Measurements from ENCODE around the gene CFAP157.

CFAP157 gene

DNA sequence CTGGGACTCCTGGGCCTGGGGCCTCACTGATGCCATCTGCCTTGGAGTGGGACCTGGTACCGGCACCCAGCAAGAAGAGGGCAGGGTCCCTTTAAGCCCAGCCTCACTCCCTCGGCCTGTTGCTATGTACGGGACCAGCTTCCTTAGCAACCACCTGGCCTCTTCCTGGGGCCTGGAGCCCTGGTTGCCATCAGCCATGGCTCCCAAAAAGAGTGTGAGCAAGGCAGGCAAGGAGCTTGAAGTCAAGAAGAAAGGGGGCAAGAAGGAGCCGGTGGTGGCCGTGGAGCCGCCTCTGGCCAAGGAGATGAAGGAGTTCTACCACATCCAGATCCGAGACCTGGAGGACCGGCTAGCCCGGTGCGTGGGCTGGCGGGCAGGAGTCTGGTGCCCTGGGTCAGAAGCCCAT is at the start of gene CFAP157:
CFAP157 (plus strand) TSS at position 153 of the 406 bp plus-strand sequence; CDS start at position 197, 44 bp downstream.
- no peak for DNase-seq

DNA sequence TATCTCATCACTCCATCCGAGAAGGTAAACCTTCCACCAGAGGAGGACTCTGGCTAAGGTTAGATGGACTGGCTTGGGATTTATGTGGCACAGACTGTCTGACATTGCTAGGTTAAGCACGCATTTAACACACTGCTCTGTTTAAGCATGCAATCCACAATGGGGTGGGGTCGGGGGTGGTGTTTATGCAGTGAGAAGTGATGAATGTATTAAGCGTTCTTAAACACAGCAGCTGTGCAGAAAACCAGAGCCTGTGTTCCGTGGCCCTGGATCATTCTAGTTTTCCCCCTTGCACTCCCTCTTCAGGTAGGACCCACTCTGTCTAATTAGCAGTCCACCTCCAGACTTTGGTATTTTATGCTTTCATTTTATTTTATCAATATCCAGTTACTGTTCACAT is 48.4 kb upstream of the CFAP157 start:
- no peak for DNase-seq

DNA sequence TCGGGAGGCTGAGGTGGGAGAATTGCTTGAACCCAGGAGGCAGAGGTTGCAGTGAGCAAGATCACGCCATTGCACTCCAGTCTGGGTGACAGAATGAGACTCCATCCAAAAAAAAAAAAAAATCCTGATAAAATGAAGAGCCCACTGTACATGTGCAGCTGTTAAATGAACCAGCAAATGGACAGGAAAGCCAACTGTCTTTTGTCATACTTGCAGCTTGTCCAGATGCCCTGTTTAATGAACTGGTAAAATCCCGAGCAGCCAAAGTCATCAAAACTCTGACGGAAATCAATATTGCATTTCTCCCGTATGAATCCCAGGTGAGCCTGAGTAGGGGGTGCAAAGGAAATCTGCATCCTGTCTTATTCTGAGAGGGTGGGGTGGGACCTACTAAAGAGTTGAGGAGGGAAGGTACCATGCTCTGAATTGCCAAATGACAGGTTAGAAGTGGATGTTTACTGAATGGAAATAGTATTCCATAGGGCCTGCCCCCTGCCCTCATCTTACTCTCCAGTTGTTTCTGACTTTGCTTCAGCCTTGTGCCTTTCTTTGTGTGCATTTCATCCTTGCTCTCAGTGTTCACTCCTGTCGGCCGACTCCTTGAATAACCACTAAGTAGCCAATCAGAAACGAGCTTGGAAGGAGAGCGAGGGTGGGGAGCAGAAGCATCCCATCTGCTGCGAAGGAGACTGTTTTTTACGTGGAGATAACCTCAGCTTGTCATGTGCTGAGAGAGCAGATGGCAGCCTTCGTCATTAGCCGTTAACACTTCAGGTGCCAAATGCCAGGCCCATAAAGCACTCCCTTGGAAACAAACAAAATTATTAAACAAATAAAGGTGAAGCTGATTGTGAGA is 45.7 kb upstream of the CFAP157 start:
- DNase-seq: no peak

DNA sequence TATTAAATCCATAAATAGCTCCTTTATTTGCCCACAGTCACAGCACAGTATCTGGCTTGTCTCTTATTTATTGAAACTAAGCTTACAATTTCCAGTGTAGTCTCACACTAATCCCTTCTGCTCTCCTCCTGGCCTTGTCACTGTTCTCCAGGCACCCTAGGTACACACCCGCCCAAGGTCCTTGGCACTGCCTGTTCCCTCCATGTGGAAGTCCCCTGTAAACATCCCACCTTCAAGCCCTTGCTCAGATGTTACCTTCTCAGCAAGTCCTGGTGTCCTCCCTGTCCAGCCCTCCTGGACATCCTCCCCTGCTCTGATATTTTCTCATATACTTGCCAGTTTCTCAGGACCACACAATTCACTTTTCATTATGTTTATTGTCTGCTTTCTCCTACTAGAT is 44.2 kb upstream of the CFAP157 start:
- no peak for DNase-seq

DNA sequence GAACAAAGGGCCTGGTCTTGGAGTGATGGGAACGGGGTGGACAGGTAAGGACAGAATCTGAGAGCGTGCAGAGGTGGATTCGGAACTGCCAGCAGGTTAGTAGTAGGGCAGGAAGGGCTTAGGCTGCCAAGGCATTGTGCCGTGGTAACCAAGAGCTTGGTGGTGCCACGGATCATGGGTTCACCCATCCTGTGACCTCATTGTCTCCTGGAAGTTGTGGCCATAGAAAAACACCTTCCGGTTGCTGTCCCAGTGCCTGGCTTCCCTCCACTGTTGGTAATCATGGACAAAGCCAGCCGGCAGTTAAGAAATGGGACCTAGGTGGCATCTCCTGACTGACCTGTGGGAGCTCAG is 42.5 kb upstream of the CFAP157 start:
- DNase-seq: no peak

DNA sequence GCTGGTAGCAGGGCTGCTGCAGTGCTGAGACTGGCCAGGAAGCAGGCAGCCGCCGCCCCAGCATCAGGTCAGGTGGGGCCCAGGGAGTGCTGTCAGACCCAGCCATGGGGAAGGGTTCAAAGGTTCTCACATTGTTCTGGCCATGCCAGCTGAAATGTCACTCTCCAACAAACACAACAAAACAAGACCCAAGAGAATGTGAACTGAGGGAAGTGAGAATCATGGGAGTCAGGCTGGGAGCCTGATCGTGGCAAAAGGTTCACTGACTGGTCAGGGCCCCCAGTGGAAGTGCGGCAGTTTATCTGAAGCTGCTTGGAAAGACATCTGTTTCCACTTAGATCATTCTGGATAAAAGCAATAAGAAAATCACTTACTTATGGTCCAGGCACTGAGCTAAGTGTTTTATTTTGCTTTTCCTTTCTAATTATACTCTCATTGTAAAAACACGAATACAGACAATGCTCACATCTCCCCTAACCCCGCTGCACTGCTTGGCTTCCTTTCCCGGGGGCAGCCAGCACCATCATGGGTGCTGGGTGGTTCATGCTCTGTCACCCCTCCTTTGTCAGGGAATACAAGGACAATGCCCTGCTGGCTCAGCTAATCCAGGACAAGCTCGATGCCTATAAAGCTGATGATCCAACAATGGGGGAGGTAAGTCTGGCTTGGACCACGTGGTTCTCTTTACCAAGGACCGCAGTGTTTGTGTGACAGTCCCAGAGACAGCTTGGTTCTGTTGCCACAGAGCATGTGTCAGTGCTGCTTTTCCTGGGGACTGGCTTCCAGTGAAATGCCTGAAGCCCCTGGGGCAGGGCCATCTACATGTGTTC is 41.9 kb upstream of the CFAP157 start:
- no peak for DNase-seq

DNA sequence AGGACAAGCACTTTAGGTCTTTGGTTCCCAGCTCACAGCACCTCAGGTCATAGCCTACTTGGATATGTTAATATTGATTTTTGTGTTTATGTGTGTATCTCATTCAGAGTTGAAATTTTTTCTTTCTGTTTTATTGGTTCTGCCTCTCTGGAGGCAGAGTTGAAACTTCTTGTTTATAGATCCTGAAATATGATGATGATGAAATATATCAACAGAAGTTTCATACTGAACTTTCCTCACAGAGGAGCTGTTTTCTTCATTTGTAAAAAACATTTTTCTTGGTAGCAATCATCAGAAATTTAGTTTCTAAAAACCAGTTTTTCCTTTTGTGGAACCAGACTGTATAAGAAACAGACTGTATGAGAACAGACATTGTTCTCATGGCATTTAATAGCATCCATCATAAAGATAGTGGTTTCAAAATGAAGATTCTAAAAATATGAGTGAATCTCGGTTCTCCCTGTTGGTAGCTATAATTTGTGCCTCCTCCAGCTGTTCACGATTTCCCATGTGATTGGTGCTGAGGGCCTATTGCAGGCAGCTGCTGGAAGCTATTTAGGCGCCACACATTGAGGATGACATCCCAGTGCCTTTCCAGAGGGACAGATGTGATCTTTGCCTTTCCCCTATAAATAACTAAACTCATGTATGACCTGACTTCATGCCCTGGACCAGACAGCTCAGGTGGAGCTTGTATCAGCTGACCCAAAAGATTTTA is 39.5 kb upstream of the CFAP157 start:
- DNase-seq: no peak

DNA sequence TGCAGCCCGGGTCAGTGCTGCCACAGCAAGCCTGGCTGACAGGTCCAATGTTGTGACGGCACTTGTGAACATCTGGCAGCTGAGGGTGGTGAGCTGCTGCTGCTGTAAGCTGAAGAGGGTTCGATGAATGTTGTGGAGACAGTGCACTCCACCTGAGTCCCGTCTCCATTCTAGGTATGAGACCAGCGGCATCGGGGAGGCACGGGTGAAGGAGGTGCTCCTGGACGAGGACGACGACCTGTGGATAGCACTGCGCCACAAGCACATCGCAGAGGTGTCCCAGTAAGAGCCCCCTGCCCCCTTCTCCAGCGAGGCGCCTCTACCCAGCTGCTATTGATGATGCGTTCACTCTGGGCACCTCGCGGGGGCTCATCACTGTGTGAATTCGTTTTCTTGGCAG is 38.9 kb upstream of the CFAP157 start:
- DNase-seq: no peak

DNA sequence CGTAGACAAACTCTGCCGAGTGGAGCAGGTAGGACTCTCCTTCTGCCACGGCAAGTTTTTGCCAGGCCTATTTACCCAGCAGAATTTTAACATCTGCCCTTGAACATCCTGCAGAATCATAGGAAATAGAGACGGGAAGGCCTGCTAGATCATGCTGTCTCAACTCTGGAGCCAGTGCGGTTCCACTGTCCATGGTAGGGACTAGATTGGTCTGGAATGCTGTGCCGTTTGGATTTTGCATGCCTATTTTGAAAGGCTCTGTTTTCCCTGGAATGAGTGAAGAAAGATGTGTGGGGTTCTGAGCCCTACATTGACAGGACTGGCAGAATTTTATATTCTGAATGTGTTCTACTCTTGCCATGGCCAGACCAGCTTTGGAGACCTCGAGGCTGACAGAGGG is 33.6 kb upstream of the CFAP157 start:
- no peak for DNase-seq

DNA sequence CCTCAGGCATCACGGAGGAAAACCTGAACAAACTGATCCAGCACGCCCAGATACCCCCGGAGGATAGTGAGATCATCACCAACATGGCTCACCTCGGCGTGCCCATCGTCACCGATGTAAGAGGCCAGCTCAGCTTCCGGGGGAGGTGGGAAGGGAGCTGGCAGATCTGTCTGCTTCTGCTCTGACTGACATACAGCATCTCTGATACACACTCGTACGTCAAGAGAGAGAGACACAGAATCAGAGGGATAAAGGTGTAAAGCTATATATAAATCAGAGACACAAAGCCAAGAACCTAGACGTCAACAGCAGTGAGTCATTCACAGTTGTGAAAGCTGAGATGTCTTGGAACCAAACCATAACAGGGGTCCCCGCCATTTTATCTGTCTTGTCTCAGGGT is 30.1 kb upstream of the CFAP157 start:
- DNase-seq: no peak

DNA sequence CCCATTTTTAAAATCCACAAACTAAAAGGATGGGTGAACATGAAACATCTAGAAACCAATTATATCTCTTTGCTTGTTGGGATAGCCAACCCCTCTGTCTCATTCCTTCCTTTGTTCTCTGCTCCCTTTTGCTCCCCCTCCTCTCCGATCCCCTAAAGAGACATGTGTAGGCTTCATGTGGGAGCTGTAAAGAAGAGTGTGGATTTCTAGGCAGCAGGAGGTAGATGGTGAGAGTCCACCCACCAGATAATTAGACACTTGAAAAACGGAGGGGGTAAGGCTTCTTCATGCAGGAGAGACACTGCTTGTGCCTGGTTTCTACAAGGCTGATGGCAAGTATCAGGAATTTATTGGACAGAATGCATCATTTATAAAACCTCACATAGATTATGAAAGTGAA is 27.3 kb upstream of the CFAP157 start:
- DNase-seq: no peak

DNA sequence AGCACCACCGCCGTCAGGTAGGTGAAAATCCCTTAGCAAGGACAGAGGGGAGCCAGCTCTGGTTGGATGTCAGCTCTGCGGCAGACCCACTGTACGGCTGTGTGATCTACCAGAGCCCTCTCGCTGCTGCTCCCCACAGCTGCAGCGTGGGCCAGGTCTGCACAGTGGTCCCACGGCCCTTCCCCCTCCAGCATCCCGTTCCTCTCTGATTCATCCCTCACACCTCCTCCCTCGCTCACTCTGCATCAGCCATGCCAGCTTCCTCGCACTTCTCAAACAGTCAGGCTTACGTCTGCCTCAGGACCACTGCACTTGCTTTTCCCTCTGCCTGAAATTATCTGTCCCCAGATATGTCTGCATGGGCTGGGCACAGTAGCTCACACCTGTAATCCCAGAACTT is 26.6 kb upstream of the CFAP157 start:
- no peak for DNase-seq

DNA sequence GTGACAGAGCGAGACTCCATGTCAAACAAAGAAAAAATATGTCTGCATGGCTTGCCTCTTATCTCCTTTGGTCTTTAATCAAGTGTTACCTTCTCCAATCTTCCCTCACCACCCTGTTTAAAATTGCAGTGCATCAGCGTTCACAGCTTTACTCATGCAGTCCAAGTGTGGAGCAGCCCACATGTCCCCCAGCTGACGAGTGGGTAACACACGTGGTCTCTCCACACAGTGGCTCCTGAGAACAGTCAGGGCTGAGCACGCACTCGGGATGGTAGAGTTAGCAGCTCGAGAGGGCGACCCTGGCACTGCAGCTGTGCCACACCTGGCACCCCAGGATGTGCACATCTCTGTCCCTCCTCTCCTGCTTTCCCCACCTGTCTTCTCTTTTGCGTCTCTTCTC is 25.9 kb upstream of the CFAP157 start:
- no peak for DNase-seq

DNA sequence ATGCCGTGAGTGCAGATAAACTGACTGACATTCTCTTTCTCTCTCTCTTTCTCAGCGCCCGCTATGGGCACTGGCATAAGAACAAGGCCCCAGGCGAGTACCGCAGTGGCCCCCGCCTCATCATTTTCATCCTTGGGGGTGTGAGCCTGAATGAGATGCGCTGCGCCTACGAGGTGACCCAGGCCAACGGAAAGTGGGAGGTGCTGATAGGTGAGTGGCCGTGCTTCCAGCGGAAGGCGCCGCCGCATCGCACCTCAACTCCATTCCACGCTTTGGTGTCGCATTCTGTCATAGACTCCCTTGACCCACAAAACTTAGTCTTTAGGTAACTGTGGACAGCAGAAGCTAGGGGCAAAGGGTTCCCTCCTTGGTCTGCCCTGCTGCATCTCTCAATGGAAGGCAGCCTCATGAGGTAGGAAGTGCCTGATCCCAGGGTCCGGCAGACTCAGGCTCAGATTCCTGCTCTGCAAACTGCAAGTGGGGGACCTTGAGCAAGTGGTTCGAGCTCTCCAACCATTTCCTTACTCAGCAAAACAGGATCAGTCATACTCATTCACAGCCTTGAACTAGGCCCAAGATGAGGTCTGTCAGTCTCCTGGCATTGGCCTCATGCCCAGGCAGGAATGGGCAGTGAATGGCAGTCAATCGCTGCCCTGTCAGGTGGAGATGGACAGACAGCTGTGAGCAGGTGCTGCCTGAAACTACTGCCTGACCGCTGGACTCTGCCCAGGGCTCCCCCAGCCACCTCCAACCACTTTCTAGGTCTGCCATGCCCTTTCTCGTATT is 24.2 kb upstream of the CFAP157 start:
- DNase-seq: no peak

DNA sequence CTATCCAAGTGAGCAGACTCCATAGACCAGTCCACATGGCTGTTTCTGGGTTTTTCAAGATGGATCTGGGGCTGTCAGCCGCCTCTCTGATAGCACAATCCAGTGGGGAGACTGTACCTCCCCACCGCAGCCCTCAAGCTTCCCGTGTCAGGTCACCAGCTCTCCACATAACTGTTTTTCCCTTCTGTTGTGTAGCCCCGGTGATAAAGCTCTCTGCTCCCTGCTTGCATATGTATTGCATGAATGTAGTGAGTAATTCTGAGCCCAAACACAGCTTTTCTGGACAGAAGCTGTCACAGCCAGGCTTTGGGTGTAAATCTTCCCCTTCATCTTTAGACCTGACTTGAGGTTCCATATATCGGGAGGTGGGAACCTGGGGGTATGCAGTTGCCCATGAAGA is 23.1 kb upstream of the CFAP157 start:
- DNase-seq: no peak

DNA sequence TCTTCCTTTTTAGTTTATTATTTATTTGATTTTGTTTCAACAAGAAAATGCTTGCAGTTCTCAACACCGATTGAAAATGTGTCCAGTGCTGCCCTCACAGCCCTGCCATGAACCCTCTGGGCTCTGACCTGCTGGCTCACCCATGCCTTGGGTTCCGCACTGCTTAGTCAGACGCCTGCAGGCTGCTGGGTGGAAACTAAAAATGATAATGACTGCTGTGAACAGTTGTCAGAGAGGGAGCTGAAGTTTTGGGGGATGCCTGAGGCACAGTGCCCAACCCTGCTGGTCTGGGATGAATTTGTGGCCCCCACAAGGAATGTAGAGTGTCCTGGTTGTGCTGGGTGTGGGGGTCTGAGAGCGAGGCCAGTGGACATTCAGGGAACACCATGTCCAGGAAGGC is 22.2 kb upstream of the CFAP157 start:
- DNase-seq: no peak

DNA sequence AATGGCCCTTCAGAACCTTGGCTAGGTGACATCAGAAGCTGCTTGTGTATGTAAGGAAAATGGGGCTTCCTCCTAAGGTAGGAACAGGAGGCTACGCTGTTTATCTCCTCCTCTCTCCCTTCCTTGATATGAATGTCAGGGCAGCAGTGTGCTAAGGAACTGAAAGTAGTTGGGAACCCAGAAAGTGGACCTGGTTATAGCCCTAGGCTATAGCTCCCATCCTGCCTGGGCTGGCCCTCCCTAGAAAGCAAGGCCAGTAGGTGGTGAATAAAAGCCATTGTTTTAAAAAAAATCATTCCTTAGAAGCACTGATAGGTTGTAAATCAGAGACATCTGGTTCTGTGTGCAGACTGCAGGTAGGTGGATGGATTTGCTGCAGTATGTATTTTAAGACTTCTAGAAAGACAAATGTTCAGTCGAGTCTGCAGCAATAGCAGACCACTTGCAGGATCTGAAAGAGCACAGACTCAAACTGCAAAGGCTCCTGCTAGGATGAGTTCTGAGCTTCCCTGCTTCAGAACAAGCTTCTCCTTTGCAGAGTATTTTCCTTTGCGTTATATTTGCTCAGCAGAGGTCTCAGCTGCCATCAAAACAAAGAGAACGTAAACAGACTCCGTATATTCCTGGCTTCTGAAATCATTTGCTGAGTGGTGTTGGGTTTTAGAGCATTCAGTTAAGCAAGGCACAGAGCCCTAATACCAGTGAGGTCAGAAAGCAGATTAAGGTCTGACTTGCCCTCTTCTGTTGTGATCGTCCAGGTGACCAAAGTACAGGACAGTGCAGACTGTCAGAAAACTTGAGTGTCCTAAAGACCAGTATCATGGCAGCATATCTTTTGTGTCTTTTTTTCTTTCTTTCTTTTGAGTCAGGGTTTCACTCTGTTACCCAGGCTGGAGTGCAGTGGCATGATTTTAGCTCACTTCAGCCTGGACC is 20.1 kb upstream of the CFAP157 start:
- DNase-seq: no peak

DNA sequence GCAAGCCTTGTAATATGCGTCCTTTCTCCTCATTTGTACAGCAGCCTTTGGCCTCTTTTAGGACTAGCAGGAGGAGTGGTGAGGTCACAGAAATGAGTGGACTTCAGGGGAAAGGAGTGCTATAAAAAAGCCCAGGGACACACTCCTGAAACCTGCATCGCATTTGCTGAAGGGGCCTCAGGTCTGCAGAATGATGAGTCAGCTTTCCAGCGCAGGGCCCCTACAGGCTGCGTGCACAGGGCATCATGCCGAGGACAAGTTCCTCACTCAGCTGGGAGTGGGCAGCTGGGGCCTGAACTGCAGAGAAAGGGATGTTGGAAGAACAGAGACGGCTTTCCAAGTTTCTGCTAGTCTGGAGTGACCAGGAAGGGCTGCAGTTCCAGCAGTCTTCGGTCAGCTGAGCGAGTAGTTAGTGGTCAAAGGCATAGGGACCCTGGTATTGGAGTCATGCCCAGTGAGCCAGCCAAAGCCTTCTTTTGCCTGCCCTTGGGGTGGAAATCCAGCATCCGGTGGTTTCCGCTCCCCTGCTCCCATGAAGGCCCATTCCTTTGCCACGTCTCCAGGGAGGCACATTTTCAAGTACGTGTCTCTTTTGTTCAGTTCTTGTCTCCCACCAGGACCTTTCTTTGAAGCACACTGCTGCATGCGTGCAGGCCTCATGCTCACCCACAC is 17.3 kb upstream of the CFAP157 start:
- no peak for DNase-seq

DNA sequence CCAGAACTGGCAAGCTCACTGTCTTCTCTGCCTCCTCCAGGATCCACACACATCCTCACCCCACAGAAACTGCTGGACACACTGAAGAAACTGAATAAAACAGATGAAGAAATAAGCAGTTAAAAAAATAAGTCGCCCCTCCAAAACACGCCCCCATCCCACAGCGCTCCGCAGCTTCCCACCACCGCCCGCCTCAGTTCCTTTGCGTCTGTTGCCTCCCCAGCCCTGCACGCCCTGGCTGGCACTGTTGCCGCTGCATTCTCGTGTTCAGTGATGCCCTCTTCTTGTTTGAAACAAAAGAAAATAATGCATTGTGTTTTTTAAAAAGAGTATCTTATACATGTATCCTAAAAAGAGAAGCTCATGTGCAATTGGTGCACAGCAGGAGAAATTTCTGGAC is 16.1 kb upstream of the CFAP157 start:
- no peak for DNase-seq

DNA sequence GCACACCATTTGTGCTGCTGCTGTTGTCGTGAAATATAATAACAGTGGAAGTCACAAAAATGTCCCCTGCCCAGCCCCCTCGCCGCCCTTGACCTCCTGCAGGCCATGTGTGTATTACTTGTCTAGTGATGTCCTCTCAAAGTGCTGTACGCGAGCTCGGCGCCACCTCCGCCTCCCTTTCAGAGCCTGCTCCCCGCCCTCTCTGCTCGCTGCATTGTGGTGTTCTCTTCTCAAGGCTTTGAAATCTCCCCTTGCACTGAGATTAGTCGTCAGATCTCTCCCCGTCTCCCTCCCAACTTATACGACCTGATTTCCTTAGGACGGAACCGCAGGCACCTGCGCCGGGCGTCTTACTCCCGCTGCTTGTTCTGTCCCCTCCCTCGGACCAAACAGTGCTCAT is 14.7 kb upstream of the CFAP157 start:
- DNase-seq: no peak

DNA sequence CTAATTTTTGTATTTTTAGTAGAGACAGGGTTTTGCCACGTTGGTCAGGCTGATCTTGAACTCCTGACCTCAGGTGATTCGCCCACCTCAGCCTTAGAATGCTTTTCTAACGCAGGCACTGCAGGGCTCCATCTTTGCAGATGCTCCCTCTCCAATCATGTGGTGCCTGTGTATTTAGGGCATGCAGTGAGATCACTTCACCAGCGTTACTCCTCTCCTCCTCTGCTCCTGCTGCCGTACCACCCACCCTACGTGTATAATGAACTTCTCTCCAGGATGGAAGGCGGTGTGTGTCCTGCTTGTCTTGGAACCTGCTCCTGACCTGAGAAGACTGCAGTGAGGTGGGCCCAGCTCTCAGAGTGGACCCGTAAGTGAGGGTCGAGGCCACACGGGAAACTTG is 13.6 kb upstream of the CFAP157 start:
- DNase-seq: no peak

Measured in NCI-H187 (cell line).